ENCODE measurements around the gene ALDH1L1. TPM values are rescaled to one million over a fixed set of nuclear protein-coding genes. Genes with fewer than 3 reads are reported as not detected.
"Not testable (repeated sequence)": the region's sequence is repeated elsewhere in the genome, so short reads cannot be mapped to it uniquely, and the experiment has no call there.

The ALDH1L1 gene
- total RNA-seq, 1 donor from 2014 or later: 3.6 TPM

DNA sequence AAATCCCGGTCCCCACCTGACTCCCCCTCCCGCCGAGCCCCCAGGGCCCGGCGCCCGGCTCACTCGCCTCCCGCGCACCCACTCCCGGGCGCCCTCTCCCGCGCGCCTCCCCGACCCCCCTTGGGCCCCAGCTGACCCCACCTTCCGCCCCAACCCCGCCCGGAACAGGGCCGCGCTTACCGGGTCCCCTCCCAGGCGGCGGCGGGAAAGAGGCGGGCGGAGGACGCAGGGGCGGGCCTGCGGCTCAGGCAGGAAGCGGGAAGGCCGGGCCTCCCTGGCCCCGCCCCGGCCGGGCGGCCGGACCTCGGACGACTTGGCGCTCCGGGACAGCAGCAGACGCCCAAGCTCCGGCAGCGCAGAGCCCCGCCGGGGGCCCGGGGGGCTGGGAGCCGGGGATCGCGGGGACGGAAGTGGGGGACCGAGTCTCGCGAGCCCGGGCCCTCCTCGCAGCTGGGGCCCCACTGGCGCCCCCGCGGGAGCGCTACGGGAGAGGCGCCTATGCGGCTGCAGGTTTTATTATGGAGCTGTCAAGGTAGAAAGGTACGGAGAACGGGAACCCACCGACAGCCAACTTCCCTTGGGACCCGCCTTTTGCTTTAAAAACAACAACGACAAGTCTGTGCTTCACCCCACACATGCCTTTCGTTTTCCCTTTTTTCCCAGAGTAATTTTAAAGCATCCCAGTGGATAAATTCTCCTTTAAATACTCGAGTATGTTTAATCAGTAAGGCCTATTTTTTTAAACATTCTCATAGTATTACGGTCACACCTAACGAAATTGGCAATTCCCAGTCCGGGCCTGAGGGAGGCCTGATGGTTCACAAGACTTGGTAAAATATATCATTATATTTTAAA, 96.2 kb downstream of the ALDH1L1 start, which contains the start of gene SLC41A3:
Gene SLC41A3 (minus strand): TSS at position 212 of the 855 bp plus-strand sequence. CDS start 15,905 bp downstream, outside the sequence.
- peak; percentile 92 for DNase-seq (ENCODE audit: low spot score)

DNA sequence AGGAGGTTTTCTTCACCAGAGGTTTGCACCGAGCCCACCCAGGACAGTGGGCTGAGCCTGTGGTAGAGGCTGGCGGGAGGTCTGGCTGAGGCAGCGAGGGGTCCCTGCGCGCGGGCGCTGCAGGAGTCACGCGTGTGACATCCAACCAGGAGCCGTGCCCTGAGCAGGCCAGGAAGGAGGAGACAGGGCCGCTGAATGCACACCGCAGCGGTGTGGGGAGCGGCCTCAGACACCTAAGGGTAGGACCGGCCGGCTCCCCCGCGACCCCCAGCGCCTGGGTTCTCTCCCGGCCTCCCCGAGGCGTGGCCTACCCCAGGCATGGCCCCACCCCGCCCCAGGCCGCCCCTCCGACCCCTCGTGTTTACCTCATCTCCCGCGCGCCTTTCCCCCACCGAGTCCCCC, 96.9 kb downstream of the ALDH1L1 start:
- DNase-seq (ENCODE audit: low spot score): peak; percentile 43

DNA sequence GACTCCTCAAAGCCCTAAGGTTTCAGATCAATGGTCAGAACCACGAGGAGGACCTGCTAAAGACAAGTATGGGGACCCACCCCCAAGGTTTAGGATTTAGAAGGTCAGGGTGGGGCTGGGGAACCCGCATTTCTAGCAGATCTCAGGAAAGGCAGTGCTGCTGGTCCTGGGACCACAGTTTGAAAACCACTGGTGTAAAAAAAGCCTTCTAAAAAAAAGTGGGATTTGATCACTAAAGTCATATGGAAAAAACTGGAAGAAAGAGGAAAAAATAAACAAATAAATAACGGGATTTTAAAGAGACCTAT, 97.3 kb downstream of the ALDH1L1 start:
- DNase-seq (ENCODE audit: low spot score): no peak

DNA sequence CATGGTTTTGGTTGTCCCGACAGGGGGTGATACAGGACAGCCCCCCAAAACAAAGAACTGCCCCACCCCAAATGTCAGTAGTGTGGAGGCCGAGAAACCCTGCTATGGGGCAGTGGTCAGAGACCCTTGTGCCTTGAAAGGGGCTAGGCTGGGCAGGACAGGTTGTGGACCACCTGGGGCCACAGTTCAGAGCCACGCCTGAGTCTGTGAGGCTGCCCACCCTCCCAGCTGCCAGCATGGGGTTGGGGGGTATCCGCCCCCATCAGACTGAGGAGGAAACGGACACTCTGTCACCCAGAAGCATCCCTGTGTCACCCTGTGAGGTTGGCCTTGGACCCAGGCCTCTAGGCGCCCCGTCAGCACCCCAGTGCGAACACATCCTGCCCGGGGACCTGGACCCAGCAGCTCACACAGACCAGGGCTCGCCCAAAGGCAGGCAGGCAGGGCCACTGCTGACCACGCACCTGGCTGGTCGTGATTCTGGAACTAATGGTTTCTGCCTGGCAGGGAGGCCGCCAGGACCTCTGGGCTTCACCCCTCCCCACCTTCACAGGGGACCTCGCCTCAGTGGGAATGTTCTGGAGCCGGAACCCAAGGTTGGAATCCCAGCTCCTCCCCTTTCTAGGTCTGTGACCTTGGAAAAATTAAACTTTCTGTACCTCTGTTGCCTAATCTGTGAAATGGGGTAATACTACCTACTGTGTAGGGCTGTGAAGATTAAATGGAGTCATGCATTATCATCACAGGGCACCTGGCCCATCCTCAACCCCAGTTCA, 97.8 kb downstream of the ALDH1L1 start:
- DNase-seq (ENCODE audit: low spot score): no peak

DNA sequence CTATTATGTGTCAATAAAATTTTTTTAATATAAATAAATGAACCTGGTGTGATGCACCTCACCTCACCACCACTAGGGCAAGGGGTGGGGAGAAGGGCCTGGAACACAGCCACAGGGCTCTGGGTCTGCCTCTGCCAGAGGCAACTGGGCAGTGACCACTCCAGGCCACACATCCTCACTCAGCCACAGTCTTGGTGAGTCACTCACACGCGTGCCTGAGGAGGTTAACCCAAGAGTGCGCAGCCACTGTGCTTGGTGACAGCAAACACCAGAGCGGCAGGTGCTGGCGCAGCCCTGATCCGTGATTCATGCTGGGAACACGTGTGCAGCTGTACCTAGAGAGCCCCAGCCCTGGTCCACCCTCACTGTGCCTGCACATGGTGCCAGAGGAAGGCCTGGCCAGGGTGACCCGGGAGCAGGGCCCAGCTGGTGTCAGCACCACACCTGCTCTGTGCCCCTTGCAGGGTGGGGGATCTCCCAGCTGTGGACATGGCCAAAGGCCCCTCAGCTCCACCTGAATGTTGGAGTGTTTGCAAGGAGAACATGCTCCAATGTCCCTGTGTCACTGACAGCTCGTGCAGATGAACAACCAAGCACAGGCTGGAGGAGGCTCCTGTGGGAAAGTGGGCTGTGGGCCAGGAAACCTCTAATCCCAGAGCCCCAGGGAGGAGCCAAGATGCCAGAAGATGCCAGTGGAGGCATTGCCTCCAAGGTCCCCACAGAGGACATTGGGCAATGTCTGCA, 98.6 kb downstream of the ALDH1L1 start:
- no peak for DNase-seq (ENCODE audit: low spot score)

DNA sequence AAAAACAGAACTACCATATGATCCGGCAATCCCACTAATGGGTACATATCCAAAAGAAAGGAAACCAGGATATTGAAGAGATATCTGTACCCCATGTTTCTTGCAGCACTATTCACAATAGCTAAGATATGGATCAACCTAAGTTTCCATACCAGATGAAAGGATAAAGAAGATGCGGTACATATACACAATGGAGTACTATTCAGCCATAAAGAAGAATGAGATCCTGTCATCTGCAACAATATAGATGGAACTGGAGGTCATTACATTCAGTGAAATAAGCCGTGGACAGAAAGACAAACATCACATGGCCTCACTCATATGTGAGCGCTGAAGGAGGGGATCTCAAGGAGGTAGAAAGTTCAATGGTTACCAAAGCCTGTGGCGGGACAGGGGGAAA, 99.4 kb downstream of the ALDH1L1 start:
- DNase-seq (ENCODE audit: low spot score): no peak

DNA sequence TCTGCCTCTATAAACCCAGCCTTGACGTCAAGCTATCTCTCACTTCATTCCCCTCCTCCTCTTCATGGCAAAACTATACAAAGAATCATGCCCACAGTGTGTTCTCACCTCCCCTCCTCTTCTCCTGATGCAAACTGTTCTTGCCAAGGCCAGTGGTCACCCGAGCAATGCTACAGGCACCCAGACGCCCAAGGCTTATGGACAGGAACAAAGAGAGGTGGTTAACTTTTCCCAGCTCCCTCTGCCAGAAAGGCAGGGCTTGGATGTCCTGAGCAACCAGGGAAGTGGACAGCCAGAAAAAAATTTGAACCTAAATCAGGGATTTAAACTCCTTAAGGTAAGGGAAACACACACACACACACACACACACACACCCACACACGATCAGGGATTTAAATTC, 101.5 kb downstream of the ALDH1L1 start:
- DNase-seq (ENCODE audit: low spot score): no peak

DNA sequence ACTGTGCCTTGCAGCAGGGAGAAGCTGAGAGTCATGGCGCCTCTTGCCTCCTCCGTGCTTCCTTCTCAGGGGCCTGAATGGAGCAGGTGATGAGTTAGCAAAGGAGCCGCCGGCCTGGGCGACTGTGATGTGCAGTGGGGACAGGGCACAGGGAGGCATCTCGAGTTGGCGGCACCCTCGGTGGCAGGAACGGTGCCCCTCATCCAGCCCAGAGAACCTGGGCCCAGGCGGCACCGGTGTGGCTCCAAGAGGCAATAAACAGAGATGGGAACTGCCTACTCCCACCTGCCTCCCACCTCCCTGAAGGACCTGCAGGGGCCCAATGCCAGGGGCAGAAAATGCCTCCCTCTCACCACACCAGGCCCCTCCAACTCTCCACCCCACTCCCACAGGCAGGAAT, 102.6 kb downstream of the ALDH1L1 start:
- no peak for DNase-seq (ENCODE audit: low spot score)

DNA sequence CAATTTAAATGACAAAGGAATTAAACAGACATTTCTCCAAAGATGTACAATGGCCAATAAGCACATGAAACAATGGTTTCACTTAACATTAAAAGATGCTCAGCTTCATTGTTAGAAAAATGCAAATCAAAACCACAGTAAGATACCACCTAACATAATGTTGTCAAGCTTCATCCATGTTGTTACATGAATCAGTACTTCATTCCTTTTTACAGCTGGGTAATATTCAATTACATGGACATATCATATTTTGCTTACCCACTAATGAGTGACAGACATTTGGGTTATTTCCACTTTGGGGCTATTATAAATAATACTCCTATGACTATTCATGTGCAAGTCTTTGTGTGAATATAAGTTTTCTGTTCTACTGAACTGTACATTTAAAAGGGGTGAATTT, 104.2 kb downstream of the ALDH1L1 start:
- no peak for DNase-seq (ENCODE audit: low spot score)

DNA sequence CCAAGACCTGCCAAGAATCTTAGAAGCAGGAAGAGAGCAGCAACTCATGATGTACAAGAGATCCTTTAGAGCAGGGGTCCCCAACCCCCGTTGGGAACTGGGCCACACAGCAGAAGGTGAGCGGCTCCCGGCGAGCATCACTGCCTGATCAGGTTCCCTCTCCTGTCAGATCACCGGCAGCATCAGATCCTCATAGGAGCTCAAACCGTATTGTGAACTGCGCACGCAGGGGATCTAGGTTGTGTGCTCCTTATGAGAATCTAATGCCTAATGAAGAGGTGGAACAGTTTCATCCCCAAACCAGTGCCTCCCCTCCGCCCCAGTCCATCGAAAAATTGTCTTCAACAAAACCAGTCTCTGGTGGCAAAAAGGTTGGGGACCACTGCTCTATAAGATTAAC, 110.2 kb downstream of the ALDH1L1 start:
- no peak for DNase-seq (ENCODE audit: low spot score)

DNA sequence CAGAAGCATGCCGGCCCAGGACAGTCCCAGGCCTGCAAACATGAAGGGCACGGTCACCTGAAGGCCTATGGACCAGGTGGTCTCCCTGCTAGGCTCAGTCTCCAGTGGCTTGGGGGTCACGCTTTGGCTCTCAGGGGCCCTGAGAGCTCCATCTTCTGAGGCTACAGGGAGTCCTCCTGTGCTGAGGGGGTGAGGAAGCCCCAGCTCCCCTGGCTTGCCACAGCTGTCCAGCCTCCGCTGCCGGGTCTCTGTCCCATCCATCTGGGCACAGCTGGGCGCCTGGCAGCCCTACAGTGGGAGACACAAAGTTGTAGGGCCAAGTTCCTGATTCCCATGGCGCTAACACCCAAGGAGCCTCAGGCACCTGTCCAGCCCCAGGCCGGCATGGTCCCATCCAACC, 112.4 kb downstream of the ALDH1L1 start:
- no peak for DNase-seq (ENCODE audit: low spot score)

DNA sequence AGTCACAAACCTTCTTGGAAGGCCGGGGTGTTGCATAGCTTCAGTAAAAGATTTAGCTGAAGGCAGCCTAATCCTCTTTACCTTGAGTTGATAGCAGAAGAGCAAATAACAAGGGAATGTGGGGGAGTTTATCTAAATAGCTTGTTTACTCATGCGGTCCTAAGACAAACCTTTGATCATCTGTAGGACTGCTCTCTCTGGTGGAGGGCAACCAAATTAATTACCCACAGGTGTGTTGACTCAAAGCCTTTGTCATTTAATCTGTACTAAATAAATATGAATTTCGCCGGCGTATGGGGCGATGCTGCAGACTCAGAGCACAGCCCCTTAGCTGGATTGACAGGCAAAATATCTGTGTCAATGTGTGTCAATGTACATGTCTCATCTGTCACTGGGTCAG, 113.7 kb downstream of the ALDH1L1 start:
- not testable (repeated sequence) for DNase-seq (ENCODE audit: low spot score)

DNA sequence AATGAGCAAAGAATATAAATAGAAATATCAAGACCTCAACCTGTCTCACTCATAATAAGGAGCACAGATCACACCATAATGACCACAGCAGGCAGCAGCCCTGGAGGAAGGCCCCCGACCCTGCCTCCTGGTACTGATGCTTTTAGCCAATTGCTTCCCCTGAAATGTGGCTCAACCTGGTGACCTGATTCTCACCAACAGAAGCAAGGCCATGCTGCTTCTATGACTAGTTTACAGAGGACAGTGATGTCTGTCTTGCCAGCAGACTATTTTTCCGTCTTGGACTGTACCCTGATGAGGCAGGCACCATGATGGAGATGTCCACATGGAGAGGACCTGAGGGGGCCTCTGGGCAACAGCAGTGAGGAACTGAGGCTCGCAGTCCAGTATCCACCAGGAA, 114.5 kb downstream of the ALDH1L1 start:
- DNase-seq (ENCODE audit: low spot score): no peak

DNA sequence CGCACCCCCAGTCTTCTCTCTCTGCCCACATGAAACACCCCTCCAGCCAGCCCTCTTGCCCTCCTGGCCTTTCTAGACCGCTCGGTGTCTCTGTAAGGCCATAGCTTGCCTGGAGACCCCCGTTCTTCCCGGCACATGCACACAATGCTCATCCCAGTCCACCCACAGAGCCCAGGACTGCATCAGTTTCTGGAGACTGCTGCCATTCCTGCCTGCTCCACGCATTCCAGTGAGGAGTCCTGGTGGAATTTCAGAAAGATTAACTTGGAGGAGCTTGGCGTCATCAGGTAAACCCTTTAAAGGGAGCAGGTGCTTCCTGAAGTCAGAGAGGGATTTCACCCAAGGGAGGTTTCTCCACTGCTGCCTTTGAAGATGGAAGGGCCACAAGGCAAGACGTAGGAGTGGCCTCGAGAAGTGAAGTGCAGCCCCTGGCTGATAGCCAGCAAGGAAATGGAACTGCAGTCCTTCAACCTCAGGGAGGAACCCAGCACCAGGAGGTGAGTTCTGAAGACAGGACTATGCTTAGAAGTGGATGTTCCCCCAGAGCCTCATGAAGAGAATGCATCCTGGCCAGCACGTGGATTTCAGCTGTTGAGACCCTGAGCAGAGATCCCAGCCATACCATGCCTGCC, 115.6 kb downstream of the ALDH1L1 start:
- no peak for DNase-seq (ENCODE audit: low spot score)

DNA sequence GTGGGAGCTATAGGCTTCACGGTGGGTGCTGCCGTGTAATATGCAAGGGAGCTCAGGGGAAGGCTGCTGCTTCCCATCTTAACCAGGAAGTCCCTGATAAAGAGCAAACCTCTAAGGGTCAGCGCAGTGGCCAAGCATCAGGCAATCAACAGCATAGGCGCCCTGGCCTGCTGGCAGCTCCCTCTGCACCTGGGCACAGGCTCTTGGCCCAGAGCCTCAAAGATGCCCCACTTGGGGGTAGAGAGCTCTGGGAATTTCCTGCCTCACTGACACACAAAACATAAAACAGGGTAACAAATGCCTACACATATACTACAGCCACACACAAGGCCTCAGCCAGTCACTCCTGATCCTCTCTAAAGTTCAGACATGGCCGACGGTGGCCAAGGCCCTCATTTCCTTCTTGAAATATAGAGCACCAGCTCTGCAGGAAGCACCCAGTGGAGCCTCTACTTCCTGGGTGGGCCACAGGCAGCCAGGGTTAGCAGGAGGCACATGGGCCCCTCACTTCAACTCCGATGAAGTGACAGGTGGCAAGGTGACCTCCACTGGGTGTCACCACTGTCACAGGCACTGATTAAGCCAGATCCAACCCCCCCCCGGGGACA, 116.9 kb downstream of the ALDH1L1 start:
- no peak for DNase-seq (ENCODE audit: low spot score)

DNA sequence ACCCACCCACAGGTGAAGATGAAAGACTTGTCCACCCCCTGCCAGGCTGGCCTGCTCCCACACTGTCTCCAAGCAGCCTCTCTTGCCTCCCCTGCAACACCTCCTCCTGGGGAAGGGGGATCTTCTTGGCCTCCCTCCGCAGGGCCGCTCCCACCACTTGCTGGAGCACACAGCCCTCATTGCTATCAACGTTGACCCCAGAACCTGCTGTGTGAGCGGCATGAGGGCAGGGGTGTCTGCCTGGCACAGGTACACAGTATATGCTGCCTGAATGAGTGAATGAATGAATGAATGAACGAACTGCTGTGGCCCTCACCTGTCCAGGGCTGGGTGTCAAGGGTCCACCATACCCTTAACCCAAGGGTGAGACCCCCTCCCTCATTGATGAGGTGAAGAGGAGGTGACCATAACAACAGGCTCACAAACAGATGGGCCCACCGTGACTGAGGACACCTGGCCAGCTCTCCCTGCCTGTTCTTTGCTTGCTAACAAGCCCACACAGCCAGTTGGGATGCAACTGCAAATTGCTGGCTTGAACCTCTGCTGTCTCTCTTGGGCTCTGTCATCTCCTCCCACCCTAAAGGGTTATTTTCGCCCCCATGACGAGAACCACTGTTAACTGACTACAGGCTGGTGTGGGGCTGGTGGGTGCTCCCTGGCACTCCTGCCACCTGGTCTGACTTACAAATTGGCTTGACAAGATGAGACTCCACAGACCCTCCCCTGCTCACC, 118.9 kb downstream of the ALDH1L1 start:
- no peak for DNase-seq (ENCODE audit: low spot score)

DNA sequence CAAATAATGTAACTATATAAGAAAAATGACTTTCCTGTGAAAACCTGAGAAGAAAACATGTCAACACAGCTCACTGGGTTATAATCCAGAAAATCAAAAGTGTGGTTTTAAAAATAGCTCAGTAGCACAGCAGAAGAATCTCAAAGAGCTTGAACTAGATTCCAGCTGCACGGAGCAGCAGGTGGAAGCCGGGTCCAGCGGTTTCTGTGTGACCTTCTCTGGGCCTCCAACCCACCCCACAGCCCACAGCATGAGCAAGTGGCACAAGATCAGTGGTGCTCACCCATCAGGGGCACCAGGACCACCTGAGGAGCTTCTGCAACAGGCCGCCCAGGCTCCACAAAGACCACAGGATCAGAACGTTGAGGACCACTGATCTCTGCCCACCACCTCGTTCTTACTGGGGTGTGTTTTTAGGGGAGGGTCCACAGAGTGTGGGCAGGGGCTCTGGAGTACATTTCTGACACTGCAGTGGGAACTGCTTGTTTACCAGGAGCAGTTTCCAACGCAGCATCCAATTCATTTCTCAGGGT, 119.7 kb downstream of the ALDH1L1 start:
- DNase-seq (ENCODE audit: low spot score): no peak

DNA sequence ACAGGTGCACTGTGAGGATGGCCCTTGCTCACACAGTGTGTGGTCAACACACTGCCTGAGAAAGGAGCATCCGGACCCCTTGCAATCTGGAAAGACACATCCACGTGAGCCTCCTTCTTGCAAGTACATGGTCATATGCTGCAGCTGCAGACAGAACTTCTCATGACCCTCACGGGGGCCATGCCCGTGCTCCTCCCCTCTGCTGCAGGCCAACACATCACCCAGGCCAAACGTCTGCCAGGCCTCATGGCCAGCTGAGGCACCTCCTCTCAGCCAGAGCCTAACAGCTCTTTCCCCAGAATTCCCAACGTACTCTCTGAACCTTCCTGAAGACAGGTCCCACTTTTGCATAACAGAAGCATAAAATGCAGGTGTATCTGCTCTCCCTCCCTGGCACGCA, 121.7 kb downstream of the ALDH1L1 start:
- no peak for DNase-seq (ENCODE audit: low spot score)

DNA sequence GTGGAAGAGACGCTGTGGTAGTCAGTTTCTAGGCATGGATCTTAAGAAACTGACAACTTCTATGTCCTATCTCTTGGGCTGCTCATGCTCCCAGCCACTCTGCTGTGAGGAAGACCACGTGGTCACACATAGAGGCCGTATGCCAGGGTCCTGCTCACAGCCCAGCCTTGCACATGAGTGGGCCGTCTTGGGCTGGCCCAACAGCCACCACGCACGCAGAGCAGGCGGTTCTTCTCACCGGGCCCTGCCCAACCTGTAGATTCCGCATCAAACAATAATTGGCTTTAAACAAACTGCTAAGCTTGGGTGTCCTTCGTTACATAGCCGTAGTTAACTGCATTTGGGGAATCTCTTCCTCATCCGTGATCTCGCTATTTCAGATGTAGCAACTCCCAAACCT, 122.5 kb downstream of the ALDH1L1 start:
- DNase-seq (ENCODE audit: low spot score): no peak

DNA sequence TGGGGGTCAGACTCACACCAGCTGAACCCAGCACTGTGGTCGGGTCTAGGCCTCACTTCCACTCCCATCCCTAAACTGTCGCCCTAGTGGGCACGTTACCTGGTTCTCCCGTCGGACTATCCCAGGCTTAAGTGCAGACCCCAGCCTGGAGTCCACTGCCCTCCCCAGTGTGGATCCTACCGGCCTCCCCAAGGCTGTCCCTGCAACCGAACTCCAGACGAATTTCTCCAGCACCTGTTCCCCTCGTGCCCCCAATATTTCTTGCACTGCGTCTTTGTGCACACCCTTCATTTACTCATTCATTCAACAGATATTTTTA, 122.9 kb downstream of the ALDH1L1 start:
- no peak for DNase-seq (ENCODE audit: low spot score)
